Hepatocyte (in vitro differentiated cells): Measurements from ENCODE around the gene SH3PXD2A.

ENCODE experiments used
- EZH2 ChIP-seq: fragments of 200-600 bp; sonication (generic); IDR thresholded peaks from 2 replicates; pipeline ENCODE4 v1.6.1; 2016; ENCODE audit warnings: antibody characterized with exemption, mild to moderate bottlenecking, borderline replicate concordance
- EZH2phosphoT487 ChIP-seq: fragments of 200-600 bp; sonication (generic); IDR thresholded peaks from one replicate; pipeline ENCODE4 v1.6.1; 2018; ENCODE audit warnings: antibody characterized with exemption, mild to moderate bottlenecking, low read depth, moderate library complexity; ENCODE audit not compliant: unreplicated experiment, severe bottlenecking
- TF ChIP-seq, protein P1 (sequence below): fragments of 200-600 bp; sonication (generic); IDR thresholded peaks from 2 replicates; pipeline ENCODE4 v1.5.1; 2016; ENCODE audit warnings: antibody characterized with exemption, mild to moderate bottlenecking; ENCODE audit not compliant: poor library complexity

DNA sequence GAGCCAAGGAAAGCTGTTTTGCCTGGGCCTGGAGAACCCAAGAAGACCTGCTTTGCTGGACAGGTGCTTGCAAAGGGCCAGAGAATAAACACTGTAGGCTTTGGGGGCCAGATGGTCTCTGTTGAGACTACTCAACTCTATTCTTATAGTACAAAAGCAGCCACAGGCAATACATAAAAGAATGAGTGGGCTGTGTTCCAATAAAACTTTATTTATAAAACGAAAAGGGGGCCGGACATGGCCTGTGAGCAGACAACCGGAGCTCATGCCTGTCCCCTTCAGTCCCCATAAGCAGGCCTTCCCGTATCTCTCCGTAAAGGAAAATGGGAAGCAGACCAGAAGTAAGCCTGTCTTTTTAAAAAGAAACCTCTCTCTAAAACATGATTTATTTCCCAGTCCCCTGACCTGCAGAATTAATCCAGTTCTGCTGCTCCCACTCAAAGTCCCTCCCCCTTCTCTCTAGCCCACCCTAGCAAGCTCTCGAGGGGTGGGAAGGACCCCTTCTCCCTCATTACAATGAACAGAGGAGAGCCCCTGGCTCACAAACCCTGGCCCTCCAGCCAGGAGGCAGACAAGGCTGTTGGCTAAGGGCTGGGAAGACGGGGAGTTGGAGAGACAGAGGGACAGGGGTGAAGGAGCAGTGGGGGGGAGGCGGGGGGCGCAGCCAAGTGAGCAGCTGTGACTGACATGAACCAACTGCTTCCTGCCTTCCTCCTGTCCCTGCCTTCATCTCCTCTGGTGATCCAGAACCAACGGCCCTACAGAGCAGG is 184.1 kb downstream of the SH3PXD2A start:
- TF ChIP-seq, protein P1, sequence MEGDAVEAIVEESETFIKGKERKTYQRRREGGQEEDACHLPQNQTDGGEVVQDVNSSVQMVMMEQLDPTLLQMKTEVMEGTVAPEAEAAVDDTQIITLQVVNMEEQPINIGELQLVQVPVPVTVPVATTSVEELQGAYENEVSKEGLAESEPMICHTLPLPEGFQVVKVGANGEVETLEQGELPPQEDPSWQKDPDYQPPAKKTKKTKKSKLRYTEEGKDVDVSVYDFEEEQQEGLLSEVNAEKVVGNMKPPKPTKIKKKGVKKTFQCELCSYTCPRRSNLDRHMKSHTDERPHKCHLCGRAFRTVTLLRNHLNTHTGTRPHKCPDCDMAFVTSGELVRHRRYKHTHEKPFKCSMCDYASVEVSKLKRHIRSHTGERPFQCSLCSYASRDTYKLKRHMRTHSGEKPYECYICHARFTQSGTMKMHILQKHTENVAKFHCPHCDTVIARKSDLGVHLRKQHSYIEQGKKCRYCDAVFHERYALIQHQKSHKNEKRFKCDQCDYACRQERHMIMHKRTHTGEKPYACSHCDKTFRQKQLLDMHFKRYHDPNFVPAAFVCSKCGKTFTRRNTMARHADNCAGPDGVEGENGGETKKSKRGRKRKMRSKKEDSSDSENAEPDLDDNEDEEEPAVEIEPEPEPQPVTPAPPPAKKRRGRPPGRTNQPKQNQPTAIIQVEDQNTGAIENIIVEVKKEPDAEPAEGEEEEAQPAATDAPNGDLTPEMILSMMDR: no peak
- TF ChIP-seq EZH2: no peak
- TF ChIP-seq EZH2phosphoT487: no peak
